HL-60 (cell line): ENCODE data around the gene SMARCE1.

Source experiments
- DNase-seq, 2 experiments: peaks; one replicate each; pipeline ENCODE4 v3.0.0-alpha.2; 2010 to 2020; ENCODE audit warnings: low read depth in 1 of 2, low spot score in 1 of 2
- H3K27ac ChIP-seq: fragments of 250-450 bp; sonication (Bioruptor Pico); replicated peaks from 2 replicates; pipeline ENCODE4 v1.5.1; 2020; ENCODE audit warnings: mild to moderate bottlenecking, moderate library complexity
- H3K27me3 ChIP-seq: fragments of 250-450 bp; sonication (Bioruptor Pico); 2 replicates; pipeline ENCODE4 v1.5.1; 2021; ENCODE audit warnings: mild to moderate bottlenecking, moderate library complexity; ENCODE audit not compliant: insufficient read depth, poor library complexity, severe bottlenecking
- H3K4me3 ChIP-seq: replicated peaks from 2 replicates; pipeline ENCODE4 v1.5.1; 2011; ENCODE audit warnings: mild to moderate bottlenecking, control low read depth, low read length; ENCODE audit not compliant: insufficient read depth
- GABPA ChIP-seq: IDR thresholded peaks from 2 replicates; pipeline ENCODE4 v1.6.1; 2012; ENCODE audit warnings: low read depth
- POLR2AphosphoS5 ChIP-seq: IDR thresholded peaks from 2 replicates; pipeline ENCODE4 v1.6.1; 2012; ENCODE audit warnings: low read depth
- SPI1 ChIP-seq: IDR thresholded peaks from 2 replicates; pipeline ENCODE4 v1.6.1; 2012; ENCODE audit warnings: low read depth, mild to moderate bottlenecking, borderline replicate concordance
- TF ChIP-seq, protein P1 (sequence below): IDR thresholded peaks from one replicate; pipeline ENCODE4 v1.5.1; 2011; ENCODE audit warnings: low read length, control low read depth, inconsistent platforms; ENCODE audit not compliant: insufficient read depth
- TF ChIP-seq, protein P2 (sequence below): IDR thresholded peaks from 2 replicates; pipeline ENCODE4 v1.6.1; 2012; ENCODE audit warnings: low read depth; ENCODE audit not compliant: insufficient replicate concordance

SMARCE1 gene

DNA sequence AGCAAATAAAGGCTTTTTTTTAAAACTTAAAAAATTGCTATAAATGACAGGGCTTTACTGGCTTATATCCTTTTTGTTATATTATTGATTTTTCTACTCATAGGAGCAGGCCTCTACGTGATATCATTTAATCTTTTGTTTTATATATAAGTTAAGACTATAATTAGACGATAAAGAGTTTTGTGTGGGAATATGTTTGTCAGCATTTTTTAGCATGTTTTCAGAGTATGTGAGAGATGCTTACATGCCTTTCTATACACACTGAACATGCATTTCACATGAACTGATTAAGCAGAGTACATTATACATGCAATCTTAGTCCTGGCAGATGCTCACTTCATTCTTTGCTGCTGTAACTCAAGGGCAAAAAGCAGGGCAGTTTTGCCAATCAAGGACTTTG, 25.0 kb upstream of the SMARCE1 start:
- Histone ChIP-seq H3K4me3 (no peak overlapping the region), H3K27ac (no peak overlapping the region), H3K27me3 (peaks cover 28% of the 10 kb centered on the region)
- no peak for DNase-seq
- TF ChIP-seq POLR2AphosphoS5, result no peak
- no peak for TF ChIP-seq SPI1
- TF ChIP-seq, protein P1, sequence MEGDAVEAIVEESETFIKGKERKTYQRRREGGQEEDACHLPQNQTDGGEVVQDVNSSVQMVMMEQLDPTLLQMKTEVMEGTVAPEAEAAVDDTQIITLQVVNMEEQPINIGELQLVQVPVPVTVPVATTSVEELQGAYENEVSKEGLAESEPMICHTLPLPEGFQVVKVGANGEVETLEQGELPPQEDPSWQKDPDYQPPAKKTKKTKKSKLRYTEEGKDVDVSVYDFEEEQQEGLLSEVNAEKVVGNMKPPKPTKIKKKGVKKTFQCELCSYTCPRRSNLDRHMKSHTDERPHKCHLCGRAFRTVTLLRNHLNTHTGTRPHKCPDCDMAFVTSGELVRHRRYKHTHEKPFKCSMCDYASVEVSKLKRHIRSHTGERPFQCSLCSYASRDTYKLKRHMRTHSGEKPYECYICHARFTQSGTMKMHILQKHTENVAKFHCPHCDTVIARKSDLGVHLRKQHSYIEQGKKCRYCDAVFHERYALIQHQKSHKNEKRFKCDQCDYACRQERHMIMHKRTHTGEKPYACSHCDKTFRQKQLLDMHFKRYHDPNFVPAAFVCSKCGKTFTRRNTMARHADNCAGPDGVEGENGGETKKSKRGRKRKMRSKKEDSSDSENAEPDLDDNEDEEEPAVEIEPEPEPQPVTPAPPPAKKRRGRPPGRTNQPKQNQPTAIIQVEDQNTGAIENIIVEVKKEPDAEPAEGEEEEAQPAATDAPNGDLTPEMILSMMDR, result no peak
- TF ChIP-seq, protein P2, sequence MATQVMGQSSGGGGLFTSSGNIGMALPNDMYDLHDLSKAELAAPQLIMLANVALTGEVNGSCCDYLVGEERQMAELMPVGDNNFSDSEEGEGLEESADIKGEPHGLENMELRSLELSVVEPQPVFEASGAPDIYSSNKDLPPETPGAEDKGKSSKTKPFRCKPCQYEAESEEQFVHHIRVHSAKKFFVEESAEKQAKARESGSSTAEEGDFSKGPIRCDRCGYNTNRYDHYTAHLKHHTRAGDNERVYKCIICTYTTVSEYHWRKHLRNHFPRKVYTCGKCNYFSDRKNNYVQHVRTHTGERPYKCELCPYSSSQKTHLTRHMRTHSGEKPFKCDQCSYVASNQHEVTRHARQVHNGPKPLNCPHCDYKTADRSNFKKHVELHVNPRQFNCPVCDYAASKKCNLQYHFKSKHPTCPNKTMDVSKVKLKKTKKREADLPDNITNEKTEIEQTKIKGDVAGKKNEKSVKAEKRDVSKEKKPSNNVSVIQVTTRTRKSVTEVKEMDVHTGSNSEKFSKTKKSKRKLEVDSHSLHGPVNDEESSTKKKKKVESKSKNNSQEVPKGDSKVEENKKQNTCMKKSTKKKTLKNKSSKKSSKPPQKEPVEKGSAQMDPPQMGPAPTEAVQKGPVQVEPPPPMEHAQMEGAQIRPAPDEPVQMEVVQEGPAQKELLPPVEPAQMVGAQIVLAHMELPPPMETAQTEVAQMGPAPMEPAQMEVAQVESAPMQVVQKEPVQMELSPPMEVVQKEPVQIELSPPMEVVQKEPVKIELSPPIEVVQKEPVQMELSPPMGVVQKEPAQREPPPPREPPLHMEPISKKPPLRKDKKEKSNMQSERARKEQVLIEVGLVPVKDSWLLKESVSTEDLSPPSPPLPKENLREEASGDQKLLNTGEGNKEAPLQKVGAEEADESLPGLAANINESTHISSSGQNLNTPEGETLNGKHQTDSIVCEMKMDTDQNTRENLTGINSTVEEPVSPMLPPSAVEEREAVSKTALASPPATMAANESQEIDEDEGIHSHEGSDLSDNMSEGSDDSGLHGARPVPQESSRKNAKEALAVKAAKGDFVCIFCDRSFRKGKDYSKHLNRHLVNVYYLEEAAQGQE, result no peak
- no peak for TF ChIP-seq GABPA

DNA sequence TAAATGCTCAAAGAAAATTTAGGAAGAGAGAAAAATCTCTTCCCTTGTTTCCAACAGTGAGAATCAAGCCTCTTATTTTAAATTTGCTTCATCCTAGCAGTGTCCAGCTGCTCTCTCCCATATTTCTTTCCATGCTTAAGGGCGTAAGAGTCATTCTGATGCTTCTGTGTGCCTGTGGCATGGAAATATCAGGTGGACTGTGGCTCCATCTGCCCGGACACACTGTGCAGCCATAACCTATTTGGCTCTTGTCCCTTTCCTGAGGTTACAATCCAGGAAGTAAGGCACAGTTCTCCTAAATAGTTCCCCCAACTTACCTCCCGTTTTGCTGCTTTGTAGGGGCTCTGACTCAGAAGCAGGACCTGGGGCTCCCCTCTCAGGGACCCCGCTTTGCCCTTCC, 23.7 kb upstream of the SMARCE1 start:
- no peak overlapping the region for H3K4me3 ChIP-seq
- no peak for DNase-seq
- TF ChIP-seq GABPA, result no peak
- no peak for TF ChIP-seq POLR2AphosphoS5
- TF ChIP-seq, protein P1, result no peak
- TF ChIP-seq, protein P2, result no peak
- no peak for TF ChIP-seq SPI1
- peaks cover 25% of the 10 kb centered on the region for H3K27me3 ChIP-seq
- H3K27ac ChIP-seq, result no peak overlapping the region

DNA sequence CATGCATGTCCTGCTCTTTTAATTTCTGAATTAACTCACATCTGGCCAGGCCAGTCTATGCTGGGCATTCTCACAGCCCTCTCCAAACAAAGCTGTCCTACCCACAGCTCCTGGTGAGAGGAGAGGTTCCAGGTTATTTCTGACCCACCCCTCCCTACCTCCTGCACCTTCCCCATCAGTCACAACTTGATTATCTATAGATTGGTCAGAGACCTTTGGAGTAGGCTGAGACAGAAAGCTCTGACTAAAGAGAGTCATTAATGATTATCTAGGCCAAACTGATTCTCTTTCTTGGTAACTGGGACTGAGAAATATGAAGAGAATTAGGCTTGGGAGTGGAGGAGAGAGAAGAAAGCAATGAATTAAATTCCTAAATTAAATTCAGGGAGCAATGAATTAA, 18.7 kb upstream of the SMARCE1 start:
- peaks cover 11% of the 10 kb centered on the region for H3K27me3 ChIP-seq
- no peak overlapping the region for H3K4me3 ChIP-seq
- no peak for TF ChIP-seq SPI1
- no peak for TF ChIP-seq POLR2AphosphoS5
- TF ChIP-seq, protein P2, result no peak
- TF ChIP-seq, protein P1, result no peak
- DNase-seq, result no peak
- H3K27ac ChIP-seq, result no peak overlapping the region
